Mesenchymal stem cell (in vitro differentiated cells and primary cell): ENCODE measurements around the gene RAB36.

Experiments
- DNase-seq: peaks from one replicate; pipeline ENCODE4 v3.0.0-alpha.2; 2013
- H2AFZ ChIP-seq: one replicate; pipeline ENCODE4 v1.6.1; 2013; ENCODE audit warnings: low read depth, mild to moderate bottlenecking, control low read depth, inconsistent platforms, low read length, moderate library complexity
- H2AK5ac ChIP-seq: 2 replicates; pipeline ENCODE4 v1.6.1; 2013; ENCODE audit warnings: low read length, moderate library complexity, mild to moderate bottlenecking, inconsistent platforms; ENCODE audit not compliant: severe bottlenecking
- H2BK120ac ChIP-seq: one replicate; pipeline ENCODE4 v1.6.1; 2013; ENCODE audit warnings: low read depth, mild to moderate bottlenecking, inconsistent platforms, low read length, moderate library complexity
- H2BK12ac ChIP-seq, 2 experiments: one replicate each; pipeline ENCODE4 v1.6.1; 2013; ENCODE audit warnings: inconsistent platforms in 2 of 2, low read length in 2 of 2, mild to moderate bottlenecking in 2 of 2, moderate library complexity in 2 of 2, control low read depth in 1 of 2
- H2BK15ac ChIP-seq: one replicate; pipeline ENCODE4 v1.6.1; 2013; ENCODE audit warnings: mild to moderate bottlenecking, low read depth, inconsistent platforms; ENCODE audit not compliant: poor library complexity, severe bottlenecking
- H2BK5ac ChIP-seq: 2 replicates; pipeline ENCODE4 v1.6.1; 2013; ENCODE audit warnings: low read depth, mild to moderate bottlenecking, low read length, control low read depth, inconsistent platforms; ENCODE audit not compliant: poor library complexity, severe bottlenecking
- H3K14ac ChIP-seq, 2 experiments: one replicate each; pipeline ENCODE4 v1.6.1; 2013; ENCODE audit warnings: inconsistent platforms in 2 of 2, low read length in 2 of 2, control low read depth in 1 of 2, mild to moderate bottlenecking in 1 of 2, moderate library complexity in 1 of 2
- H3K18ac ChIP-seq, 2 experiments: one replicate each; pipeline ENCODE4 v1.6.1; 2013; ENCODE audit warnings: inconsistent platforms in 2 of 2, low read length in 2 of 2, control low read depth in 1 of 2, low read depth in 1 of 2, mild to moderate bottlenecking in 1 of 2
- H3K23ac ChIP-seq, 2 experiments: one replicate each; pipeline ENCODE4 v1.6.1; 2013; ENCODE audit warnings: inconsistent platforms in 2 of 2, low read length in 2 of 2, mild to moderate bottlenecking in 2 of 2, moderate library complexity in 2 of 2, control low read depth in 1 of 2
- H3K27ac ChIP-seq: 2 replicates; pipeline ENCODE4 v1.5.1; 2013; ENCODE audit warnings: mild to moderate bottlenecking, moderate library complexity, low read length, control low read depth, inconsistent platforms; ENCODE audit not compliant: poor library complexity, severe bottlenecking
- H3K27me3 ChIP-seq, 2 experiments: 2 replicates each; pipeline versions ENCODE4 v1.6.1 to v1.7.0; 2013; ENCODE audit warnings: low read length in 2 of 2, mild to moderate bottlenecking in 2 of 2, moderate library complexity in 2 of 2, control low read depth in 1 of 2, inconsistent platforms in 1 of 2; ENCODE audit not compliant: control insufficient read depth in 1 of 2, insufficient read depth in 1 of 2
- H3K36me3 ChIP-seq, 2 experiments: 2 replicates each; pipeline versions ENCODE4 v1.6.1 to v1.7.0; 2013; ENCODE audit warnings: low read length in 2 of 2, control low read depth in 1 of 2, inconsistent platforms in 1 of 2, low read depth in 1 of 2, mild to moderate bottlenecking in 1 of 2; ENCODE audit not compliant: insufficient read depth in 2 of 2, control insufficient read depth in 1 of 2
- H3K4ac ChIP-seq, 2 experiments: one replicate each; pipeline ENCODE4 v1.6.1; 2013; ENCODE audit warnings: inconsistent platforms in 2 of 2, low read length in 2 of 2, mild to moderate bottlenecking in 2 of 2, moderate library complexity in 2 of 2, control low read depth in 1 of 2, low read depth in 1 of 2
- H3K4me1 ChIP-seq: 2 replicates; pipeline ENCODE4 v1.6.1; 2013; ENCODE audit warnings: low read depth, low read length, control low read depth; ENCODE audit not compliant: control insufficient read depth, insufficient read depth
- H3K4me2 ChIP-seq: 2 replicates; pipeline ENCODE4 v1.6.1; 2013; ENCODE audit warnings: low read length, mild to moderate bottlenecking, inconsistent platforms; ENCODE audit not compliant: poor library complexity, severe bottlenecking
- H3K4me3 ChIP-seq, 2 experiments: 2 replicates each; pipeline versions ENCODE4 v1.5.1 to v1.7.0; 2013; ENCODE audit warnings: low read length in 2 of 2, mild to moderate bottlenecking in 2 of 2, control low read depth in 1 of 2, low read depth in 1 of 2; ENCODE audit not compliant: insufficient read depth in 1 of 2
- H3K79me1 ChIP-seq: replicated peaks from 2 replicates; pipeline ENCODE4 v1.6.1; 2013; ENCODE audit warnings: mild to moderate bottlenecking, control low read depth, low read length, inconsistent platforms; ENCODE audit not compliant: poor library complexity, severe bottlenecking
- H3K9ac ChIP-seq: 2 replicates; pipeline ENCODE4 v1.7.0; 2013; ENCODE audit warnings: mild to moderate bottlenecking, low read length, moderate library complexity
- H3K9me3 ChIP-seq: 2 replicates; pipeline ENCODE4 v1.7.0; 2013; ENCODE audit warnings: mild to moderate bottlenecking, low read length; ENCODE audit not compliant: control insufficient read depth
- H4K8ac ChIP-seq: one replicate; pipeline ENCODE4 v1.6.1; 2013; ENCODE audit warnings: inconsistent platforms, mild to moderate bottlenecking, low read length, moderate library complexity
- H4K91ac ChIP-seq: one replicate; pipeline ENCODE4 v1.6.1; 2013; ENCODE audit warnings: mild to moderate bottlenecking, low read length, inconsistent platforms
- WGBS: methylation state at CpG from one replicate; pipeline ENCODE4 v1.1.7; 2013; ENCODE audit warnings: mixed read lengths; 5-methylcytosine and 5-hydroxymethylcytosine counted together

Gene RAB36

DNA sequence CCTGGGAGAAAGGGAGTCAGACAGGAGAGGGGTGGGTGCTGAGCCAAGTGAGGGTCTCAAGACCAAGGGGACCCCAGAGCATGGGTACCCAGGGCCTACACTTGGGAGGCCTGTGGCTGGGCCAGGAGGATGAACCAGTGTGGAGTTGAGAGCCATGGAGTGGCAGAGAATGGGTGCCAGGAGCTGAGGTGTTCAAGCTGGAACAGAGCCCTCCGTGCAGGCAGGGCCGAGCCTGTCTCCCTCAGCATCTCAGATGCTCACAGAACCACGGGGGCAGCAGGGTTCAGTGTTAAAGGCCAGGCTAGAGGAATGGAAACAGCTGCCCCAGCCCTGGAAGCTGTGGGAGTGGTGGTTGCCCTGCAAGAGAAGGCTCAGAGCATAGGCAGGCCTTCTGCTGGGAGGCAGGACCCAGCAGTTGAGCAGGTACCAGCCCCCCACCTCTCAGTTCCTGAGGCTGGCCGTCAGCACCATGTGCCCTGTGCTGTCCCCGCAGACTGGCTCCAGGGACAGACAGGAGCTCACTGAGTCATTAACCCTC, 35.8 kb upstream of the RAB36 start:
- Histone ChIP-seq H2AFZ (no peak overlapping the region), H3K18ac (no peak overlapping the region), H3K4ac (no peak overlapping the region), H2BK15ac (no peak overlapping the region), H3K36me3 (no peaks in the 10 kb centered on the region), H2BK12ac (no peak overlapping the region), H3K4me2 (no peak overlapping the region), H2AK5ac (no peak overlapping the region), H3K4me1 (peaks cover 10% of the 10 kb centered on the region), H2BK120ac (no peak overlapping the region), H3K27me3 (no peaks in the 10 kb centered on the region), H3K9me3 (no peaks in the 10 kb centered on the region), H3K23ac (no peak overlapping the region), H3K9ac (no peak overlapping the region), H4K8ac (no peak overlapping the region), H3K4me3 (no peak overlapping the region), H3K79me1 (no peaks in the 10 kb centered on the region), H2BK5ac (no peak overlapping the region), H4K91ac (no peak overlapping the region), H3K27ac (no peak overlapping the region), H3K14ac (no peak overlapping the region)
- 73% methylated on average over 5 of the region's 5 CpGs for WGBS
- no peak for DNase-seq

GRCh38 chr22:23110190-23110921, 34.9 kb upstream of the RAB36 start:
- Histone ChIP-seq H3K27ac (no peak overlapping the region), H3K9ac (no peak overlapping the region), H4K8ac (no peak overlapping the region), H2BK15ac (no peak overlapping the region), H2BK120ac (no peak overlapping the region), H3K23ac (no peak overlapping the region), H3K4ac (no peak overlapping the region), H3K4me1 (peaks cover 10% of the 10 kb centered on the region), H3K9me3 (no peaks in the 10 kb centered on the region), H3K18ac (no peak overlapping the region), H3K36me3 (no peaks in the 10 kb centered on the region), H2AK5ac (no peak overlapping the region), H3K4me2 (no peak overlapping the region), H3K14ac (no peak overlapping the region), H3K79me1 (no peaks in the 10 kb centered on the region), H2AFZ (no peak overlapping the region), H4K91ac (no peak overlapping the region), H2BK5ac (no peak overlapping the region), H2BK12ac (no peak overlapping the region), H3K27me3 (peaks cover 0 to 3% of the 10 kb centered on the region in 2 experiments), H3K4me3 (no peak overlapping the region)
- WGBS = 71% methylated on average over 10 of the region's 10 CpGs
- DNase-seq = no peak

DNA sequence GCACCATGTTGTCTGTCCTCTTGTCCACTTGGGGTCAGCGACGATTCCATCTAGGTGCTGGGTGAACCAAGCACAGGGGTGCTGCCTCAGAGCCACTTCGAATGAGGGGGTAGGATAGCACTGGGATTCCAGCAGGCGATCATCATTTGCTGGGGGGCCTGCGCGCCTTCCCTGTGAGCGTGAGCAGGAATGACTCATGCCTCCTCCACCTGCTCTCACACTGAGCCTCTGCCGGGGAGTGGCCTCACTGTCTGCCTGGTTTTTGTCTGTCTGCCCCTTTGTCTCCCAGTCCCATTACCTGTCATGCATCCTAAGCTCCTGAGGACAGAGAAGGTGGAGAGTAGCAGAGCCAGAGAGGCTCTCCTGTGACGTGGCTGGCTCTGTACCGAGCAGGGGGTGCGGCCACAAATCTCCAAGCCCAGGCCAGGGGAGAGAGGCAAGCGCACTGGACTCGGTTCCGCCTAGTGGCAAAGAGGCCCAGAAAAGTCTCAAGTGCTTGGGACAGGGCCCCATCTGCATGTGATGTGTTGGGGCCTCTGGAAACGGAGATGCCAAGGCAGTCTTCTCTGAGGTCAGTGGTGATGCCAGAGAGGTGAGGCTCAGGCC, 34.3 kb upstream of the RAB36 start:
- H3K9ac ChIP-seq = no peak overlapping the region

GRCh38 chr22:23112472-23113012, 32.7 kb upstream of the RAB36 start:
- Histone ChIP-seq H3K79me1 (no peaks in the 10 kb centered on the region), H3K14ac (no peak overlapping the region), H3K9ac (no peak overlapping the region), H2BK120ac (no peak overlapping the region), H3K27ac (no peak overlapping the region), H3K23ac (no peak overlapping the region), H3K4ac (no peak overlapping the region), H4K8ac (no peak overlapping the region), H2BK15ac (no peak overlapping the region), H3K4me3 (no peak overlapping the region), H2AK5ac (no peak overlapping the region), H3K18ac (no peak overlapping the region), H2BK12ac (no peak overlapping the region), H2BK5ac (no peak overlapping the region), H2AFZ (no peak overlapping the region), H3K9me3 (no peaks in the 10 kb centered on the region), H3K27me3 (peaks cover 0 to 3% of the 10 kb centered on the region in 2 experiments), H3K36me3 (no peaks in the 10 kb centered on the region), H3K4me2 (no peak overlapping the region), H3K4me1 (peaks cover 10% of the 10 kb centered on the region), H4K91ac (no peak overlapping the region)
- DNase-seq = no peak
- 83% methylated on average over 9 of the region's 9 CpGs for WGBS

More for the DNA sequence above, 34.3 kb upstream of the RAB36 start:
- Histone ChIP-seq H2BK5ac (no peak overlapping the region), H3K14ac (no peak overlapping the region), H3K23ac (no peak overlapping the region), H3K9me3 (no peaks in the 10 kb centered on the region), H4K91ac (no peak overlapping the region), H3K4ac (no peak overlapping the region), H2BK120ac (no peak overlapping the region), H3K27ac (no peak overlapping the region), H3K4me2 (no peak overlapping the region), H3K4me1 (peaks cover 10% of the 10 kb centered on the region), H2AK5ac (no peak overlapping the region), H3K79me1 (no peaks in the 10 kb centered on the region), H3K18ac (no peak overlapping the region), H2BK12ac (no peak overlapping the region), H3K4me3 (no peak overlapping the region), H3K36me3 (no peaks in the 10 kb centered on the region), H2BK15ac (no peak overlapping the region), H2AFZ (no peak overlapping the region), H4K8ac (no peak overlapping the region), H3K27me3 (peaks cover 0 to 3% of the 10 kb centered on the region in 2 experiments)
- no peak for DNase-seq
- 65% methylated on average over 13 of the region's 15 CpGs for WGBS
